Astrocyte (in vitro differentiated cells and primary cell): ENCODE data around the gene SLC25A12. TPM values are rescaled to one million over a fixed set of nuclear protein-coding genes. Genes with fewer than 3 reads are reported as not detected.

ENCODE experiments used
- DNase-seq: peaks from one replicate; pipeline ENCODE4 v3.0.0-alpha.2; 2010; ENCODE audit warnings: low read depth
- FAIRE-seq: peaks from 2 replicates; lab custom pipeline; 2011; peaks lifted over from hg19 to GRCh38; lab: Jason Lieb, UNC
- H2AFZ ChIP-seq: 2 replicates; pipeline ENCODE4 v1.6.0; 2012; ENCODE audit warnings: low read depth, low read length, inconsistent platforms
- H3K27ac ChIP-seq: 2 replicates; pipeline ENCODE4 v1.5.1; 2011; ENCODE audit warnings: low read depth, low read length, inconsistent platforms
- H3K27me3 ChIP-seq: 2 replicates; pipeline ENCODE4 v1.6.0; 2011; ENCODE audit warnings: low read length, inconsistent platforms; ENCODE audit not compliant: insufficient read depth
- H3K36me3 ChIP-seq: 2 replicates; pipeline ENCODE4 v1.5.1; 2011; ENCODE audit warnings: low read length, inconsistent platforms; ENCODE audit not compliant: insufficient read depth
- H3K4me1 ChIP-seq: 2 replicates; pipeline ENCODE4 v1.5.1; 2011; ENCODE audit warnings: low read length, inconsistent platforms; ENCODE audit not compliant: insufficient read depth
- H3K4me2 ChIP-seq: 2 replicates; pipeline ENCODE4 v1.6.0; 2012; ENCODE audit warnings: low read length, inconsistent platforms
- H3K4me3 ChIP-seq: 2 replicates; pipeline ENCODE4 v1.5.1; 2011; ENCODE audit warnings: low read depth, mild to moderate bottlenecking, low read length, inconsistent platforms; ENCODE audit not compliant: insufficient read depth
- H3K79me2 ChIP-seq: 2 replicates; pipeline ENCODE4 v1.6.0; 2012; ENCODE audit warnings: mild to moderate bottlenecking, low read length, inconsistent platforms; ENCODE audit not compliant: insufficient read depth
- H3K9ac ChIP-seq: 2 replicates; pipeline ENCODE4 v1.6.0; 2012; ENCODE audit warnings: mild to moderate bottlenecking, low read length, inconsistent platforms
- H3K9me3 ChIP-seq: 2 replicates; pipeline ENCODE4 v1.5.1; 2012; ENCODE audit warnings: low read depth, mild to moderate bottlenecking, low read length, inconsistent platforms; ENCODE audit not compliant: insufficient read depth
- H4K20me1 ChIP-seq: 2 replicates; pipeline ENCODE4 v1.6.0; 2012; ENCODE audit warnings: low read length, inconsistent platforms; ENCODE audit not compliant: insufficient read depth
- H3K27ac Mint-ChIP-seq: one replicate; pipeline ENCODE4 v1.8.0; 2021; ENCODE audit warnings: mild to moderate bottlenecking, mixed read lengths; ENCODE audit not compliant: unreplicated experiment
- H3K27me3 Mint-ChIP-seq: one replicate; pipeline ENCODE4 v1.8.0; 2021; ENCODE audit warnings: low read depth, mixed read lengths; ENCODE audit not compliant: unreplicated experiment
- H3K36me3 Mint-ChIP-seq: one replicate; pipeline ENCODE4 v1.8.0; 2021; ENCODE audit warnings: low read depth, mixed read lengths; ENCODE audit not compliant: unreplicated experiment
- H3K4me1 Mint-ChIP-seq: one replicate; pipeline ENCODE4 v1.8.0; 2021; ENCODE audit warnings: low read depth, mixed read lengths; ENCODE audit not compliant: unreplicated experiment
- H3K4me3 Mint-ChIP-seq: one replicate; pipeline ENCODE4 v1.8.0; 2021; ENCODE audit warnings: mild to moderate bottlenecking, moderate library complexity, mixed read lengths; ENCODE audit not compliant: unreplicated experiment
- H3K9me3 Mint-ChIP-seq: one replicate; pipeline ENCODE4 v1.8.0; 2021; ENCODE audit warnings: mild to moderate bottlenecking, mixed read lengths; ENCODE audit not compliant: unreplicated experiment
- EZH2 ChIP-seq: IDR thresholded peaks from 2 replicates; pipeline ENCODE4 v1.6.1; 2012; ENCODE audit warnings: mild to moderate bottlenecking, low read length, inconsistent platforms; ENCODE audit not compliant: insufficient read depth
- total RNA-seq: library from RNA; stranded (reverse); gene quantifications from 2 replicates; pipeline ENCODE4 v1.2.1, GENCODE V29; 2021
- TF ChIP-seq, protein P1 (sequence below): IDR thresholded peaks from 2 replicates; pipeline ENCODE4 v1.5.1; 2011; ENCODE audit warnings: low read depth, mild to moderate bottlenecking, inconsistent platforms, low read length, moderate library complexity; ENCODE audit not compliant: insufficient read depth

SLC25A12 gene
- total RNA-seq, 1 donor from 2014 or later: 18.1 TPM

DNA sequence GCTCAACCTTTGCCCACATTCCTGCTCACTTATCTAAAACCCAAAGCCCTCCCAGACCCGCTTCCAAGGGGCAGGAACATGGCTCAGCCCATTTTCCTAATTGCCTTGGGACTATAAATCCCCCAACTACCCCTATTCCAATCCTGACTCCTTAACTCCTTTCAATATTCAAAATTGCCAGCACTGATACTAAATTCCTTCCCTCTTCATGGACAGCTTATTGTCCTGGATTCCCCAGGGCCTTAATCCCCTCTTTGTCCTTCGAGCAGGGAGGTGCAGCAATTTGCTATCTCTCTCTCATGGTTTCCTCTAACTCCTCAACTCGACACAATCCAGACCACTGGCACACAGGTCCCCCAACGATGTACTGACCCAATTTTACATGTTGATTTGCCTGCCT is 99.1 kb downstream of the SLC25A12 start:
- no peaks in the 10 kb centered on the region for H3K27me3 ChIP-seq
- no peak overlapping the region for H3K4me3 ChIP-seq
- H3K27ac ChIP-seq: no peak overlapping the region
- no peak for FAIRE-seq
- TF ChIP-seq, protein P1, sequence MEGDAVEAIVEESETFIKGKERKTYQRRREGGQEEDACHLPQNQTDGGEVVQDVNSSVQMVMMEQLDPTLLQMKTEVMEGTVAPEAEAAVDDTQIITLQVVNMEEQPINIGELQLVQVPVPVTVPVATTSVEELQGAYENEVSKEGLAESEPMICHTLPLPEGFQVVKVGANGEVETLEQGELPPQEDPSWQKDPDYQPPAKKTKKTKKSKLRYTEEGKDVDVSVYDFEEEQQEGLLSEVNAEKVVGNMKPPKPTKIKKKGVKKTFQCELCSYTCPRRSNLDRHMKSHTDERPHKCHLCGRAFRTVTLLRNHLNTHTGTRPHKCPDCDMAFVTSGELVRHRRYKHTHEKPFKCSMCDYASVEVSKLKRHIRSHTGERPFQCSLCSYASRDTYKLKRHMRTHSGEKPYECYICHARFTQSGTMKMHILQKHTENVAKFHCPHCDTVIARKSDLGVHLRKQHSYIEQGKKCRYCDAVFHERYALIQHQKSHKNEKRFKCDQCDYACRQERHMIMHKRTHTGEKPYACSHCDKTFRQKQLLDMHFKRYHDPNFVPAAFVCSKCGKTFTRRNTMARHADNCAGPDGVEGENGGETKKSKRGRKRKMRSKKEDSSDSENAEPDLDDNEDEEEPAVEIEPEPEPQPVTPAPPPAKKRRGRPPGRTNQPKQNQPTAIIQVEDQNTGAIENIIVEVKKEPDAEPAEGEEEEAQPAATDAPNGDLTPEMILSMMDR: no peak
- TF ChIP-seq EZH2: no peak
- peaks cover 13% of the 10 kb centered on the region for H3K4me1 ChIP-seq
- H3K27me3 Mint-ChIP-seq: no peaks in the 10 kb centered on the region
- H3K4me3 Mint-ChIP-seq: no peak overlapping the region
- H3K27ac Mint-ChIP-seq: no peak overlapping the region
- H4K20me1 ChIP-seq: no peaks in the 10 kb centered on the region
- H3K9ac ChIP-seq: no peak overlapping the region
- H2AFZ ChIP-seq: no peak overlapping the region
- H3K9me3 Mint-ChIP-seq: no peaks in the 10 kb centered on the region
- DNase-seq: no peak
- no peaks in the 10 kb centered on the region for H3K9me3 ChIP-seq
- peaks cover 7% of the 10 kb centered on the region for H3K36me3 Mint-ChIP-seq
- H3K4me1 Mint-ChIP-seq: peaks cover 25% of the 10 kb centered on the region
- no peaks in the 10 kb centered on the region for H3K79me2 ChIP-seq
- H3K36me3 ChIP-seq: peaks cover 6% of the 10 kb centered on the region
- H3K4me2 ChIP-seq: no peak overlapping the region

DNA sequence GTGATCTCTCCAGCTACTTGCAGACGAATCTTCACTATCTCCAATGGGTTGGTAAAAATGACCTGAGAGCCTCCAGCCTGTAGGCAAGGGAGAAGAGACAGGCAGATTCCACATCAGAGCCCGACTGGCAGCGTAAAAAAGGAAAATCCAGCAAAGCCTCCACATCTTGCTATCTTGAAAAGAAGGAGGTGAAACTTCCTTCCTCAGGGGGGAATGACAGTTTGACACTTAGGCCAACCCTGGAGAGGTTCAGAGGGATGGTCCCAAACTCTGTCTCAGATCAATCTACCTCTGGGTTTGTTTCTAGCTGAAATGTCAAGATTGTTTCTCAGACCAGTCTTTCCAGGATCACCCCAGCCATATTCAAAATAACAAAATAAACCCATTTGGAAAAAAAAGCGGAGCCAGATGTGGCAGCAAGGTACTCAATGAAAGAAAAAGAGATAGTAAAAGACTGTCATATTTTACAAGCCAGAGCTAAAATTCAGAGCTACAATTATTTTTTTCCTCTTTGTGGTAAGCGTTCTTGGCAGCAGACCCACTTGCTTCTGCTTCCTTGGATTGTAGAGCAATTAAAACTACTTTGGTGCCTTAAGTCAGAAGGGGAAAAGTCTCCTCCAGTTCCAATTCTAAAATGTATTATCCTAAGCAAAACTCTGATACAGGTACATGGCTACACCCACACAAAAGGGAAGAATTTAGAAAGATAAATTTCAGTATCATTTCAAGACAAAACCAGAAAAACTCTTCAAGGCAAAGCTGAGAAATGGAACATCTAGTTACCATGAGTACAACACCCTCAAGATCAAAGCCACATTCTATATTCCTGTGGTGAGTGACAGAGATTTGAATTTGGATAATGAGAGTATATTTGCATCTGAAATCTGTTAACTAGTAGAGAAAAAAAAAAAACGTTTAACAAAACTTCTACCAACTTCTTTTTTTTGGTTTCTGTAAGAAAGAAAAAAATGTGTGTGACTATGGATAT is 100.1 kb downstream of the SLC25A12 start:
- no peak overlapping the region for H3K9ac ChIP-seq
- H3K36me3 ChIP-seq: peaks cover 8% of the 10 kb centered on the region
- H3K27ac ChIP-seq: no peak overlapping the region
- peaks cover 7% of the 10 kb centered on the region for H3K36me3 Mint-ChIP-seq
- no peak overlapping the region for H3K4me2 ChIP-seq
- no peaks in the 10 kb centered on the region for H3K27me3 ChIP-seq
- DNase-seq (peak; percentile 43), FAIRE-seq (no peak)
- peaks cover 19% of the 10 kb centered on the region for H3K4me1 Mint-ChIP-seq
- no peaks in the 10 kb centered on the region for H3K9me3 Mint-ChIP-seq
- H3K9me3 ChIP-seq: no peaks in the 10 kb centered on the region
- H3K4me1 ChIP-seq: peaks cover 13% of the 10 kb centered on the region
- H3K4me3 ChIP-seq: no peak overlapping the region
- no peaks in the 10 kb centered on the region for H3K27me3 Mint-ChIP-seq
- TF ChIP-seq, protein P1: no peak
- TF ChIP-seq EZH2: no peak
- H4K20me1 ChIP-seq: no peaks in the 10 kb centered on the region
- H2AFZ ChIP-seq: no peak overlapping the region
- no peak overlapping the region for H3K4me3 Mint-ChIP-seq
- no peaks in the 10 kb centered on the region for H3K79me2 ChIP-seq
- no peak overlapping the region for H3K27ac Mint-ChIP-seq
